ENCODE results near the gene OR5K2. TPM values are rescaled to one million over a fixed set of nuclear protein-coding genes. Genes with fewer than 3 reads are reported as not detected.

The OR5K2 gene
- total RNA-seq, 1 donor from 2014 or later, result not detected

GRCh38 chr3:98457543-98457942 lies 39.9 kb upstream of the OR5K2 start:
- no peak for ATAC-seq (ENCODE audit: low read depth)
- H3K4me3 Mint-ChIP-seq, result no peak overlapping the region
- no peaks in the 10 kb centered on the region for H3K27me3 Mint-ChIP-seq
- no peaks in the 10 kb centered on the region for H3K4me1 Mint-ChIP-seq
- no peak for DNase-seq
- no peak overlapping the region for H3K27ac Mint-ChIP-seq
- POLR2A ChIA-PET, result no interaction called here
- CTCF ChIA-PET, result no interaction called here
- no peak for TF ChIP-seq CTCF (IDR thresholded peaks at IDR 0.05)
- no peaks in the 10 kb centered on the region for H3K36me3 Mint-ChIP-seq (ENCODE audit: low read depth)
- H3K9me3 Mint-ChIP-seq, result peaks cover 7% of the 10 kb centered on the region
- intact Hi-C loops (cut with micrococcal nuclease), result no loop called here

- no peaks in the 10 kb centered on the region for H3K27me3 Mint-ChIP-seq
- H3K36me3 Mint-ChIP-seq (ENCODE audit: low read depth), result no peaks in the 10 kb centered on the region
- ChIA-PET CTCF (no interaction called here), POLR2A (no interaction called here)
- H3K4me3 Mint-ChIP-seq, result no peak overlapping the region
- H3K9me3 Mint-ChIP-seq, result peaks cover 7% of the 10 kb centered on the region
- TF ChIP-seq CTCF (IDR thresholded peaks at IDR 0.05), result no peak
- no peak for DNase-seq
- no peak overlapping the region for H3K27ac Mint-ChIP-seq
- intact Hi-C loops (cut with micrococcal nuclease), result no loop called here
- ATAC-seq (ENCODE audit: low read depth), result no peak
- no peaks in the 10 kb centered on the region for H3K4me1 Mint-ChIP-seq
Observed at GRCh38 chr3:98460220-98460619, 37.3 kb upstream of the OR5K2 start.

- no peaks in the 10 kb centered on the region for H3K27me3 Mint-ChIP-seq
- DNase-seq (no peak), ATAC-seq (ENCODE audit: low read depth) (no peak)
- no peak within 1 kb of the TSS for H3K27ac Mint-ChIP-seq
- no peak for TF ChIP-seq CTCF (IDR thresholded peaks at IDR 0.05)
- H3K36me3 Mint-ChIP-seq (ENCODE audit: low read depth), result no peaks in the 10 kb centered on the region
- CTCF ChIA-PET, result no interaction called here
- no peaks in the 10 kb centered on the region for H3K4me1 Mint-ChIP-seq
- intact Hi-C loops (cut with micrococcal nuclease), result no loop called here
- no peak within 1 kb of the TSS for H3K4me3 Mint-ChIP-seq
- H3K9me3 Mint-ChIP-seq, result peaks cover 7% of the 10 kb centered on the region
- POLR2A ChIA-PET, result no interaction called here
Observed at GRCh38 chr3:98462901-98463300, 34.6 kb upstream of the OR5K2 start, which contains the start of gene OR5K1. TSS of gene OR5K1 (plus strand) at chr3:98463201. CDS start at chr3:98469577, 6,376 bp downstream.

GRCh38 chr3:98482717-98483482 lies 14.6 kb upstream of the OR5K2 start:
- CTCF ChIA-PET, result no interaction called here
- H3K9me3 Mint-ChIP-seq, result peaks cover 30% of the 10 kb centered on the region
- POLR2A ChIA-PET, result no interaction called here

More at GRCh38 chr3:98482717-98483482, 14.6 kb upstream of the OR5K2 start:
- DNase-seq (no peak), ATAC-seq (ENCODE audit: low read depth) (no peak)
- Mint-ChIP-seq H3K27me3 (peaks cover 26% of the 10 kb centered on the region), H3K4me3 (no peak overlapping the region), H3K27ac (no peak overlapping the region), H3K4me1 (no peaks in the 10 kb centered on the region), H3K36me3 (ENCODE audit: low read depth) (peaks cover 4% of the 10 kb centered on the region)
- intact Hi-C loops (cut with micrococcal nuclease), result loop anchor here (10.0 kb wide), 1 partner anchor 128 kb away; the partner anchor contains the start of gene OR5K4
- no peak for TF ChIP-seq CTCF (IDR thresholded peaks at IDR 0.05)
